GM20000 (cell line): ENCODE measurements around the gene ST3GAL5.

Source experiments
- DNase-seq: peaks from one replicate; pipeline ENCODE4 v3.0.0; 2012; ENCODE audit warnings: low spot score
- CTCF ChIP-seq: IDR thresholded peaks from 2 replicates; pipeline ENCODE4 v1.5.1; 2012; ENCODE audit warnings: mild to moderate bottlenecking, control low read depth; ENCODE audit errors: extremely low read depth, missing control alignments

ST3GAL5 gene

GRCh38 chr2:85914922-85915321 is 26.1 kb upstream of the ST3GAL5 start:
- no peak for DNase-seq
- no peak for TF ChIP-seq CTCF

- no peak for DNase-seq
These were observed 25.4 kb upstream of the ST3GAL5 start for GRCh38 chr2:85913884-85914881.

GRCh38 chr2:85911814-85912692 is 23.3 kb upstream of the ST3GAL5 start:
- no peak for DNase-seq
- no peak for TF ChIP-seq CTCF

More at GRCh38 chr2:85913884-85914881, 25.4 kb upstream of the ST3GAL5 start:
- TF ChIP-seq CTCF, result no peak

- DNase-seq, result no peak
- TF ChIP-seq CTCF, result no peak
These were observed 22.3 kb upstream of the ST3GAL5 start for GRCh38 chr2:85911097-85911496.

GRCh38 chr2:85909005-85909404 is 20.2 kb upstream of the ST3GAL5 start:
- DNase-seq, result no peak
- no peak for TF ChIP-seq CTCF

- no peak for DNase-seq
- TF ChIP-seq CTCF, result no peak
These were observed 19.7 kb upstream of the ST3GAL5 start for GRCh38 chr2:85908506-85908905.
